ENCODE data around the gene CEP85.

CEP85 gene

GRCh38 chr1:26293911-26294463, 60.0 kb downstream of the CEP85 start:
- no peak overlapping the region for H3K4me3 ChIP-seq (ENCODE audit: low read length, poor library complexity, severe bottlenecking)
- H3K9ac ChIP-seq (ENCODE audit: low read depth, low read length, poor library complexity, severe bottlenecking), result no peak overlapping the region
- TF ChIP-seq, protein P1, sequence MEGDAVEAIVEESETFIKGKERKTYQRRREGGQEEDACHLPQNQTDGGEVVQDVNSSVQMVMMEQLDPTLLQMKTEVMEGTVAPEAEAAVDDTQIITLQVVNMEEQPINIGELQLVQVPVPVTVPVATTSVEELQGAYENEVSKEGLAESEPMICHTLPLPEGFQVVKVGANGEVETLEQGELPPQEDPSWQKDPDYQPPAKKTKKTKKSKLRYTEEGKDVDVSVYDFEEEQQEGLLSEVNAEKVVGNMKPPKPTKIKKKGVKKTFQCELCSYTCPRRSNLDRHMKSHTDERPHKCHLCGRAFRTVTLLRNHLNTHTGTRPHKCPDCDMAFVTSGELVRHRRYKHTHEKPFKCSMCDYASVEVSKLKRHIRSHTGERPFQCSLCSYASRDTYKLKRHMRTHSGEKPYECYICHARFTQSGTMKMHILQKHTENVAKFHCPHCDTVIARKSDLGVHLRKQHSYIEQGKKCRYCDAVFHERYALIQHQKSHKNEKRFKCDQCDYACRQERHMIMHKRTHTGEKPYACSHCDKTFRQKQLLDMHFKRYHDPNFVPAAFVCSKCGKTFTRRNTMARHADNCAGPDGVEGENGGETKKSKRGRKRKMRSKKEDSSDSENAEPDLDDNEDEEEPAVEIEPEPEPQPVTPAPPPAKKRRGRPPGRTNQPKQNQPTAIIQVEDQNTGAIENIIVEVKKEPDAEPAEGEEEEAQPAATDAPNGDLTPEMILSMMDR (conservative IDR thresholded peaks at IDR 0.05; ENCODE audit: low read length), result no peak
- TF ChIP-seq EZH2phosphoT487 (IDR thresholded peaks at IDR 0.05; ENCODE audit: borderline replicate concordance), result no peak
- H3K4me1 ChIP-seq (ENCODE audit: insufficient read depth, low read length, poor library complexity, severe bottlenecking), result peaks cover 39% of the 10 kb centered on the region
- no peak overlapping the region for H3K4me2 ChIP-seq (ENCODE audit: low read depth, low read length, poor library complexity, severe bottlenecking)
- H3K36me3 ChIP-seq (ENCODE audit: insufficient read depth, low read length), result no peaks in the 10 kb centered on the region
- no peaks in the 10 kb centered on the region for H3K9me3 ChIP-seq (ENCODE audit: insufficient read depth, low read depth, low read length)
- H3K79me2 ChIP-seq (ENCODE audit: insufficient read depth, low read length), result no peaks in the 10 kb centered on the region
- no peaks in the 10 kb centered on the region for H3K27me3 ChIP-seq (ENCODE audit: insufficient read depth, low read length, poor library complexity, severe bottlenecking)
- H3F3A ChIP-seq (ENCODE audit: low read depth), result peaks cover 11% of the 10 kb centered on the region; the same call in 1 of the 2 replicates
- H2AFZ ChIP-seq (ENCODE audit: low read length), result no peak overlapping the region
- no peaks in the 10 kb centered on the region for H3K9me2 ChIP-seq (replicated peaks; ENCODE audit: low read depth, low read length)
- no peaks in the 10 kb centered on the region for H4K20me1 ChIP-seq (ENCODE audit: insufficient read depth, low read length, poor library complexity, severe bottlenecking)

GRCh38 chr1:26295194-26296138, 61.5 kb downstream of the CEP85 start:
- Histone ChIP-seq H4K20me1 (ENCODE audit: insufficient read depth, low read length, poor library complexity, severe bottlenecking) (no peaks in the 10 kb centered on the region), H3K9me2 (replicated peaks; ENCODE audit: low read depth, low read length) (no peaks in the 10 kb centered on the region), H3K4me3 (ENCODE audit: low read length, poor library complexity, severe bottlenecking) (no peak overlapping the region), H2AFZ (ENCODE audit: low read length) (no peak overlapping the region), H3K9ac (ENCODE audit: low read depth, low read length, poor library complexity, severe bottlenecking) (no peak overlapping the region), H3K4me1 (ENCODE audit: insufficient read depth, low read length, poor library complexity, severe bottlenecking) (peaks cover 29% of the 10 kb centered on the region), H3F3A (ENCODE audit: low read depth) (no peaks in the 10 kb centered on the region), H3K36me3 (ENCODE audit: insufficient read depth, low read length) (no peaks in the 10 kb centered on the region), H3K9me3 (ENCODE audit: insufficient read depth, low read depth, low read length) (no peaks in the 10 kb centered on the region), H3K4me2 (ENCODE audit: low read depth, low read length, poor library complexity, severe bottlenecking) (no peak overlapping the region), H3K27me3 (ENCODE audit: insufficient read depth, low read length, poor library complexity, severe bottlenecking) (no peaks in the 10 kb centered on the region), H3K79me2 (ENCODE audit: insufficient read depth, low read length) (no peaks in the 10 kb centered on the region)
- TF ChIP-seq EZH2phosphoT487 (IDR thresholded peaks at IDR 0.05; ENCODE audit: borderline replicate concordance), result no peak
- TF ChIP-seq, protein P1 (conservative IDR thresholded peaks at IDR 0.05; ENCODE audit: low read length), result no peak

DNA sequence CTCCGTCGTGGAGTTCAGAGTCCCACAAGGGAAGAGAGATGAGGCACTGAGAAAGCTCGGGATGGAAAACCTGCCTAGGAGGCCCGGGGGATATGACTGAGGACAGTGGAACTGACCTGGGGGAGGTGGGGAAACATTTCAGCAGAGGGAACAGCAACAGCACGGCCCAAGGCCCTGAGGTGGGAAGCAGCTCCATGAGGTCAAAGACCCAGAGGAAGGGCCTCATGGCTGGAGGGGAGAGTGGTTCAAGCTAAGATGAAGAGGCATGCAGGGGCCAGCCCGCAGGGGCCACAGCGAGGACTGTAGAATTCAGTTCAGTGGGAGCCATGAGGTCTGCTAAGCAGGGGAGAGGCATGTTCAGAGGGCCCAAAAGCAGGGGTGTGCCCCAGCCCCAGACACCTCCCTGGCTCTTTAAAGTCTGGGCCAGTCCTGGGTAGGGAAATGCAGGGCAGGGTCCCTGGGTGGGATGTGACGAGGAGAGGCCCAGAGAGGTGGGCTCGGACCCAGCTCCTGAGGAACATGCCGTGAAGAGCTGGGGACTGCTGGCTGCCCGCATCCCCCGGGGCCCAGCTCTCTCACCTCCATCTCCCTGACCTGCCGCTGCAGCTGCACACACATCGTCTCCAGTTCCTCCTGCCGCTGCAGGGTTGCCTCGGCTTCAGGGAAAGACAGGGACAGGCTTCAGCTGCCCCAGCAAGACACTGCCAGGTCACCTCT, 62.5 kb downstream of the CEP85 start:
- no peaks in the 10 kb centered on the region for H3K79me2 ChIP-seq (ENCODE audit: insufficient read depth, low read length)
- peaks cover 25% of the 10 kb centered on the region for H3K4me1 ChIP-seq (ENCODE audit: insufficient read depth, low read length, poor library complexity, severe bottlenecking)
- H3F3A ChIP-seq (ENCODE audit: low read depth), result no peaks in the 10 kb centered on the region
- no peak overlapping the region for H2AFZ ChIP-seq (ENCODE audit: low read length)
- no peak for TF ChIP-seq EZH2phosphoT487 (IDR thresholded peaks at IDR 0.05; ENCODE audit: borderline replicate concordance)
- TF ChIP-seq, protein P1 (conservative IDR thresholded peaks at IDR 0.05; ENCODE audit: low read length), result no peak
- H3K9me2 ChIP-seq (replicated peaks; ENCODE audit: low read depth, low read length), result no peaks in the 10 kb centered on the region
- H4K20me1 ChIP-seq (ENCODE audit: insufficient read depth, low read length, poor library complexity, severe bottlenecking), result no peaks in the 10 kb centered on the region
- no peak overlapping the region for H3K4me3 ChIP-seq (ENCODE audit: low read length, poor library complexity, severe bottlenecking)
- H3K36me3 ChIP-seq (ENCODE audit: insufficient read depth, low read length), result no peaks in the 10 kb centered on the region
- no peaks in the 10 kb centered on the region for H3K27me3 ChIP-seq (ENCODE audit: insufficient read depth, low read length, poor library complexity, severe bottlenecking)
- no peaks in the 10 kb centered on the region for H3K9me3 ChIP-seq (ENCODE audit: insufficient read depth, low read depth, low read length)
- no peak overlapping the region for H3K9ac ChIP-seq (ENCODE audit: low read depth, low read length, poor library complexity, severe bottlenecking)
- H3K4me2 ChIP-seq (ENCODE audit: low read depth, low read length, poor library complexity, severe bottlenecking), result no peak overlapping the region

Data from Loucy (cell line).